ENCODE data around the gene OR2W3.
A peak's percentile ranks its signal among the peaks of the same experiment; 100 is the strongest.

Gene OR2W3

GRCh38 chr1:247895163-247895637 is at the start of gene OR2W3:
TSS of gene OR2W3 (plus strand) at chr1:247895587. CDS start at chr1:247895587, 0 bp downstream.
- no peak for DNase-seq (ENCODE audit: low read depth in 2 of 2)

- DNase-seq (ENCODE audit: low read depth in 2 of 2): no peak
These were observed 49.7 kb upstream of the OR2W3 start for GRCh38 chr1:247845693-247846017.

GRCh38 chr1:247848346-247848745 is 47.0 kb upstream of the OR2W3 start:
- DNase-seq (ENCODE audit: low read depth in 2 of 2): no peak

GRCh38 chr1:247849616-247850015 is 45.8 kb upstream of the OR2W3 start:
- DNase-seq (ENCODE audit: low read depth in 2 of 2): no peak

- no peak for DNase-seq (ENCODE audit: low read depth in 2 of 2)
These were observed 40.4 kb upstream of the OR2W3 start for GRCh38 chr1:247854899-247855545.

GRCh38 chr1:247855911-247856310 is 39.5 kb upstream of the OR2W3 start:
- no peak for DNase-seq (ENCODE audit: low read depth in 2 of 2)

- DNase-seq (ENCODE audit: low read depth in 2 of 2): peak; percentile 1 to 39
These were observed 38.1 kb upstream of the OR2W3 start, which contains the start of gene TRIM58 for GRCh38 chr1:247857069-247857984. TSS of gene TRIM58 (plus strand) at chr1:247857187. CDS start at chr1:247857247, 60 bp downstream.

- DNase-seq (ENCODE audit: low read depth in 2 of 2): no peak
These were observed 37.3 kb upstream of the OR2W3 start for GRCh38 chr1:247857985-247858619.

- no peak for DNase-seq (ENCODE audit: low read depth in 2 of 2)
These were observed 32.6 kb upstream of the OR2W3 start for GRCh38 chr1:247862756-247863155.

- no peak for DNase-seq (ENCODE audit: low read depth in 2 of 2)
These were observed 30.7 kb upstream of the OR2W3 start for GRCh38 chr1:247864644-247865043.

GRCh38 chr1:247865416-247865815 is 30.0 kb upstream of the OR2W3 start:
- DNase-seq (ENCODE audit: low read depth in 2 of 2): no peak

GRCh38 chr1:247883346-247883745 is 12.0 kb upstream of the OR2W3 start:
- DNase-seq (ENCODE audit: low read depth in 2 of 2): no peak

GRCh38 chr1:247884797-247885413 is 10.5 kb upstream of the OR2W3 start:
- DNase-seq (ENCODE audit: low read depth in 2 of 2): no peak

- no peak for DNase-seq (ENCODE audit: low read depth in 2 of 2)
These were observed 589 bp downstream of the OR2W3 start for GRCh38 chr1:247895976-247896375.

GRCh38 chr1:247904122-247904521 is 8.7 kb downstream of the OR2W3 start:
- DNase-seq (ENCODE audit: low read depth in 2 of 2): no peak

GRCh38 chr1:247905181-247905580 is 9.8 kb downstream of the OR2W3 start:
- no peak for DNase-seq (ENCODE audit: low read depth in 2 of 2)

- no peak for DNase-seq (ENCODE audit: low read depth in 2 of 2)
These were observed 10.6 kb downstream of the OR2W3 start for GRCh38 chr1:247905910-247906503.

- peak in 1 of 2 donors; percentile 3 for DNase-seq (ENCODE audit: low read depth in 2 of 2)
These were observed 11.2 kb downstream of the OR2W3 start for GRCh38 chr1:247906504-247907047.

GRCh38 chr1:247908766-247909165 is 13.4 kb downstream of the OR2W3 start:
- no peak for DNase-seq (ENCODE audit: low read depth in 2 of 2)

- no peak for DNase-seq (ENCODE audit: low read depth in 2 of 2)
These were observed 18.4 kb downstream of the OR2W3 start for GRCh38 chr1:247913786-247914185.

GRCh38 chr1:247914941-247915662 is 19.7 kb downstream of the OR2W3 start:
- no peak for DNase-seq (ENCODE audit: low read depth in 2 of 2)
